ENCODE results near the gene APBA2. TPM values are rescaled to one million over a fixed set of nuclear protein-coding genes. Genes with fewer than 3 reads are reported as not detected.

The APBA2 gene
- total RNA-seq, 1 experiment from 2014 or later: 12.9 TPM

DNA sequence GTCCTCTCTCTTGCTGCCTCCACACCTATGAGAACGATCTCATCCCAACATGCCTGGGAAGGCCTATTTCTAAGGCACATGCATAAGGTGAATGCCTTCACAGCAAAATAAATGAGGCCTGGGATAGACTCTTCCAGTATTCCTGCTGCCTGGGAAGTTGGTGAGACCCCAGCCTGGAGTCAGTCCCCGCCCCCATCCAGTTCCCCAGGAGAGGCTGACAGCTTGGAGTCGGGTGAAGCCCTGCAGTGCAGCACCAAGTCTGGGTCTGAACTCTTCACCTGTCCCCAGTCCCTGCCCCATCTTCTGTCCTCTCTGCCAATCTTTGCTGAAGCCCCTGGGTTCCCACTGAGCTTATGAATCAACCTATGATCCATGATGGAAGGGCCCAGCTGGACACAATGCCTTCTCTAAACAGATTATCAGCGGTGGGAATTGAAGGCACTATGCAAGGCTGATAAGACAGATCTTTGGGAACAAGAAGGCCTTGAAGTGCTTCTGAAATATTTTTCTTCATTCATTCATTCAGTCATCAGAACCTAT, 10.2 kb upstream of the APBA2 start:
- no peaks in the 10 kb centered on the region for H3K9me3 ChIP-seq (ENCODE audit: low read depth, low read length, poor library complexity, severe bottlenecking)
- DNase-seq (ENCODE audit: low spot score): no peak
- no peaks in the 10 kb centered on the region for H3K36me3 ChIP-seq (ENCODE audit: insufficient read depth, low read length, poor library complexity, severe bottlenecking)
- no peak overlapping the region for H3K27ac ChIP-seq (ENCODE audit: low read depth, low read length, poor library complexity, severe bottlenecking)
- intact Hi-C loops (cut with micrococcal nuclease; ENCODE audit: unreplicated experiment): no loop called here
- CTCF ChIA-PET: no interaction called here
- no TSS peak for BruUV-seq (replicated peaks)
- POLR2A ChIA-PET (ENCODE audit: low non-redundant PET): no interaction called here
- H3K4me3 ChIP-seq (ENCODE audit: low read depth, low read length, poor library complexity, severe bottlenecking): no peak overlapping the region
- no peaks in the 10 kb centered on the region for H3K27me3 ChIP-seq (replicated peaks; ENCODE audit: insufficient read depth, low read depth, low read length, poor library complexity)
- TF ChIP-seq, protein P1, sequence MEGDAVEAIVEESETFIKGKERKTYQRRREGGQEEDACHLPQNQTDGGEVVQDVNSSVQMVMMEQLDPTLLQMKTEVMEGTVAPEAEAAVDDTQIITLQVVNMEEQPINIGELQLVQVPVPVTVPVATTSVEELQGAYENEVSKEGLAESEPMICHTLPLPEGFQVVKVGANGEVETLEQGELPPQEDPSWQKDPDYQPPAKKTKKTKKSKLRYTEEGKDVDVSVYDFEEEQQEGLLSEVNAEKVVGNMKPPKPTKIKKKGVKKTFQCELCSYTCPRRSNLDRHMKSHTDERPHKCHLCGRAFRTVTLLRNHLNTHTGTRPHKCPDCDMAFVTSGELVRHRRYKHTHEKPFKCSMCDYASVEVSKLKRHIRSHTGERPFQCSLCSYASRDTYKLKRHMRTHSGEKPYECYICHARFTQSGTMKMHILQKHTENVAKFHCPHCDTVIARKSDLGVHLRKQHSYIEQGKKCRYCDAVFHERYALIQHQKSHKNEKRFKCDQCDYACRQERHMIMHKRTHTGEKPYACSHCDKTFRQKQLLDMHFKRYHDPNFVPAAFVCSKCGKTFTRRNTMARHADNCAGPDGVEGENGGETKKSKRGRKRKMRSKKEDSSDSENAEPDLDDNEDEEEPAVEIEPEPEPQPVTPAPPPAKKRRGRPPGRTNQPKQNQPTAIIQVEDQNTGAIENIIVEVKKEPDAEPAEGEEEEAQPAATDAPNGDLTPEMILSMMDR (conservative IDR thresholded peaks at IDR 0.05; ENCODE audit: low read depth, low read length): no peak
- no peak for TF ChIP-seq EZH2 (IDR thresholded peaks at IDR 0.05; ENCODE audit: borderline replicate concordance, low read depth, low read length, poor library complexity, severe bottlenecking)
- H3K4me1 ChIP-seq (ENCODE audit: insufficient read depth, low read length, poor library complexity, severe bottlenecking): no peaks in the 10 kb centered on the region

GRCh38 chr15:28876131-28876844, 9.5 kb upstream of the APBA2 start:
- no peaks in the 10 kb centered on the region for H3K4me1 ChIP-seq (ENCODE audit: insufficient read depth, low read length, poor library complexity, severe bottlenecking)
- H3K27me3 ChIP-seq (replicated peaks; ENCODE audit: insufficient read depth, low read depth, low read length, poor library complexity): no peaks in the 10 kb centered on the region
- no peaks in the 10 kb centered on the region for H3K36me3 ChIP-seq (ENCODE audit: insufficient read depth, low read length, poor library complexity, severe bottlenecking)
- CTCF ChIA-PET: no interaction called here
- no peak overlapping the region for H3K4me3 ChIP-seq (ENCODE audit: low read depth, low read length, poor library complexity, severe bottlenecking)
- no peak overlapping the region for H3K27ac ChIP-seq (ENCODE audit: low read depth, low read length, poor library complexity, severe bottlenecking)
- no peak for TF ChIP-seq EZH2 (IDR thresholded peaks at IDR 0.05; ENCODE audit: borderline replicate concordance, low read depth, low read length, poor library complexity, severe bottlenecking)
- TF ChIP-seq, protein P1 (conservative IDR thresholded peaks at IDR 0.05; ENCODE audit: low read depth, low read length): no peak
- DNase-seq (ENCODE audit: low spot score): no peak
- no TSS peak for BruUV-seq (replicated peaks)
- intact Hi-C loops (cut with micrococcal nuclease; ENCODE audit: unreplicated experiment): no loop called here
- H3K9me3 ChIP-seq (ENCODE audit: low read depth, low read length, poor library complexity, severe bottlenecking): no peaks in the 10 kb centered on the region
- POLR2A ChIA-PET (ENCODE audit: low non-redundant PET): no interaction called here

DNA sequence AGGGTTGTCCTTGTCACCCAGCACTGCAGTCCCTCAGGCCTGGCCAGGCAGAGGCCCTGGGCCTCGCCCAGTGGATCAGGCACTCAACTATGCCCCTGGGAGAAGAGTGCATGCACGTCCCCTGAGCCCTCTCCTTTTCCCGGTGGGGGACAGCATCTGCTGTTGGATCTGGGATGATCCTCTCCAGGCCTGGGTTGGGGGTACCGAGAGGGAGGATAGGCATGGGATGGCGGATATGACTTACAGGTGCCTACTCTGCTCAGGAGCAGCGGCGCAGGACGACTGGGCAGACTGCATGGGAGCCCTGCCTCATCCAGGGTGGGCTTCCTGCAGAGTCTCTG, 9.0 kb upstream of the APBA2 start:
- H3K9me3 ChIP-seq (ENCODE audit: low read depth, low read length, poor library complexity, severe bottlenecking): no peaks in the 10 kb centered on the region
- no peaks in the 10 kb centered on the region for H3K36me3 ChIP-seq (ENCODE audit: insufficient read depth, low read length, poor library complexity, severe bottlenecking)
- H3K27me3 ChIP-seq (replicated peaks; ENCODE audit: insufficient read depth, low read depth, low read length, poor library complexity): no peaks in the 10 kb centered on the region
- no peak overlapping the region for H3K4me3 ChIP-seq (ENCODE audit: low read depth, low read length, poor library complexity, severe bottlenecking)
- BruUV-seq (replicated peaks): no TSS peak
- no peaks in the 10 kb centered on the region for H3K4me1 ChIP-seq (ENCODE audit: insufficient read depth, low read length, poor library complexity, severe bottlenecking)
- ChIA-PET POLR2A (ENCODE audit: low non-redundant PET) (no interaction called here), CTCF (no interaction called here)
- no peak for TF ChIP-seq EZH2 (IDR thresholded peaks at IDR 0.05; ENCODE audit: borderline replicate concordance, low read depth, low read length, poor library complexity, severe bottlenecking)
- TF ChIP-seq, protein P1 (conservative IDR thresholded peaks at IDR 0.05; ENCODE audit: low read depth, low read length): no peak
- no peak for DNase-seq (ENCODE audit: low spot score)
- intact Hi-C loops (cut with micrococcal nuclease; ENCODE audit: unreplicated experiment): no loop called here
- no peak overlapping the region for H3K27ac ChIP-seq (ENCODE audit: low read depth, low read length, poor library complexity, severe bottlenecking)
